ENCODE measurements around the gene GRIN2C. TPM values are rescaled to one million over a fixed set of nuclear protein-coding genes. Genes with fewer than 3 reads are reported as not detected.

Gene GRIN2C
- total and polyA plus RNA-seq, 9 of the 15 experiments (the other 6 are each of a cell fraction or from before 2014, with no cell fraction given): under 0.01 to 0.33 (median 0.10) TPM; not detected in 2

- no peaks in the 10 kb centered on the region for H3K9me1 ChIP-seq (ENCODE audit: control insufficient read depth, insufficient read depth, low read length)
- CTCF ChIA-PET (ENCODE audit: low intra/inter-chr PET ratio): no interaction called here
- BruUV-seq (replicated peaks): no TSS peak
- no peak overlapping the region for H3K27ac ChIP-seq (ENCODE audit: extremely low read depth, low read depth, low read length)
- peaks cover 0 to 5% of the 10 kb centered on the region in 2 experiments; a peak in 1 of 5 replicates for H3K4me1 ChIP-seq (replicated peaks in 1 of 2; ENCODE audit: control insufficient read depth in 2 of 2, insufficient read depth in 2 of 2, low read length in 2 of 2)
- H3K4me3 ChIP-seq: no peak overlapping the region
- in situ Hi-C loops (cut with MboI): no loop called here
- FAIRE-seq (no peak), ATAC-seq (no peak), DNase-seq (ENCODE audit: extremely low read depth in 1 of 4, low spot score in 3 of 4) (no peak)
- peaks cover 37% of the 10 kb centered on the region; the same call in 1 of the 3 replicates for H3K36me3 ChIP-seq (ENCODE audit: control insufficient read depth, insufficient read depth, low read length)
- no peaks in the 10 kb centered on the region for H3K27me3 ChIP-seq (ENCODE audit: control insufficient read depth in 2 of 2, insufficient read depth in 2 of 2, low read length in 2 of 2)
- intact Hi-C loops (cut with micrococcal nuclease): no loop called here
- POLR2A ChIA-PET: interaction anchor here (0.6 kb wide), 1 partner anchor 61 kb away, joined by 3 read pairs; no protein-coding TSS in a partner anchor
- no peak overlapping the region for H3K4me2 ChIP-seq (ENCODE audit: insufficient read depth, low read length)
- H3K9me3 ChIP-seq (replicated peaks; ENCODE audit: control insufficient read depth, insufficient read depth, low read depth, low read length): no peaks in the 10 kb centered on the region
- no peak overlapping the region for H3K9ac ChIP-seq (ENCODE audit: insufficient read depth in 1 of 2, low read depth in 2 of 2, low read length in 2 of 2)
- WGBS (ENCODE audit: insufficient coverage, low coverage, missing lambda C conversion rate): 71% methylated on average over 7 of the region's 8 CpGs
- H3K79me2 ChIP-seq (ENCODE audit: control insufficient read depth, insufficient read depth, low read length): no peaks in the 10 kb centered on the region
- TF ChIP-seq BCL6 (CRISPR knock-in tag; IDR thresholded peaks at IDR 0.05): no peak
- no peak for TF ChIP-seq PHF20 (IDR thresholded peaks at IDR 0.05; ENCODE audit: partially characterized antibody)
- TF ChIP-seq ZNF436 (CRISPR knock-in tag; IDR thresholded peaks at IDR 0.05): no peak
- TF ChIP-seq CHCHD3 (CRISPR knock-in tag; IDR thresholded peaks at IDR 0.05): no peak
- TF ChIP-seq SMAD2 (IDR thresholded peaks at IDR 0.05; ENCODE audit: low read depth, low read length): no peak
- TF ChIP-seq ATF4 (CRISPR knock-in tag; IDR thresholded peaks at IDR 0.05): no peak
- no peak for TF ChIP-seq HCFC1 (IDR thresholded peaks at IDR 0.05; ENCODE audit: low read depth, low read length)
- TF ChIP-seq TCF7L2 (IDR thresholded peaks at IDR 0.05; ENCODE audit: low read depth, low read length): no peak
- no peak for TF ChIP-seq ERF (CRISPR knock-in tag; IDR thresholded peaks at IDR 0.05)
- TF ChIP-seq CHD4 (IDR thresholded peaks at IDR 0.05; ENCODE audit: insufficient read depth, insufficient replicate concordance, low read depth, low read length, poor library complexity, severe bottlenecking): no peak
- no peak for TF ChIP-seq CCNT2 (IDR thresholded peaks at IDR 0.05; ENCODE audit: borderline replicate concordance, extremely low read depth, insufficient read length, low read depth, low read length)
- TF ChIP-seq EP400 (IDR thresholded peaks at IDR 0.05): no peak
- TF ChIP-seq RBM39 (optimal IDR thresholded peaks at IDR 0.05; ENCODE audit: low read depth, low read length): no peak
- TF ChIP-seq NFXL1 (CRISPR knock-in tag; IDR thresholded peaks at IDR 0.05): no peak
- TF ChIP-seq CREM (IDR thresholded peaks at IDR 0.05; ENCODE audit: low read depth): no peak
- H4K20me1 ChIP-seq (replicated peaks; ENCODE audit: control insufficient read depth, insufficient read depth, low read length): 0 out of 2 replicates have a peak, but pooled peaks cover 9% of the 10 kb centered on the region
- no peak overlapping the region for H2AFZ ChIP-seq (ENCODE audit: low read depth, low read length)
These were observed 61.4 kb downstream of the GRIN2C start for GRCh38 chr17:74798239-74798707.

All from K562 (cell line).